ENCODE results near the gene RPN1.

DNA sequence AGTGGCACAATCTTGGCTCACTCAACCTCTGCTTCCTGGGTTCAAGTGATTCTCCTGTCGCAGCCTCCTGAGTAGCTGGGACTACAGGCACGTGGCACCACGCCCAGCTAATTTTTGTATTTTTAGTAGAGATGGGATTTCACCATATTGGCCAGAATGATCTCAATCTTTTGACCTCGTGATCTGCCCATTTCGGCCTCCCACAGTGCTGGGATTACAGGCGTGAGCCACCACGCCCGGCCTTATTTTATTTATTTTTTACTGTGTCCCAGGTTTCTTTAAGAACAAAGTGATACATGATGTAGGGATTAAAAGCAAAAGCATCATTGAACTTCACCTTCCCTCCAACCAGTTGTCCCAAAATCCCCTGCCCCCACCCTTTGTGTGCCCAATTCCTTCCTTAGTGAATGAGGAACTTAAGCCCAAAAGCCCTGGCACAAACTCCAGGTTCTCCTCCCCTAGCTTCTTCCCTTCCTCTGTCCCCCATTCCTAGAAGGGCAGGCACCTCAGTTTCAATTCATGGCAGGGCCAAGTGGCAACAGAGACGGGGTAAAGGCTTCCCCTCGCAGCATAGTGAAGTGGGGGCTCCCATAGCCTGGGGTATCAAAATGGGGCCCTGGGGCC lies 23.7 kb upstream of the RPN1 start:
- TF ChIP-seq, protein P1, sequence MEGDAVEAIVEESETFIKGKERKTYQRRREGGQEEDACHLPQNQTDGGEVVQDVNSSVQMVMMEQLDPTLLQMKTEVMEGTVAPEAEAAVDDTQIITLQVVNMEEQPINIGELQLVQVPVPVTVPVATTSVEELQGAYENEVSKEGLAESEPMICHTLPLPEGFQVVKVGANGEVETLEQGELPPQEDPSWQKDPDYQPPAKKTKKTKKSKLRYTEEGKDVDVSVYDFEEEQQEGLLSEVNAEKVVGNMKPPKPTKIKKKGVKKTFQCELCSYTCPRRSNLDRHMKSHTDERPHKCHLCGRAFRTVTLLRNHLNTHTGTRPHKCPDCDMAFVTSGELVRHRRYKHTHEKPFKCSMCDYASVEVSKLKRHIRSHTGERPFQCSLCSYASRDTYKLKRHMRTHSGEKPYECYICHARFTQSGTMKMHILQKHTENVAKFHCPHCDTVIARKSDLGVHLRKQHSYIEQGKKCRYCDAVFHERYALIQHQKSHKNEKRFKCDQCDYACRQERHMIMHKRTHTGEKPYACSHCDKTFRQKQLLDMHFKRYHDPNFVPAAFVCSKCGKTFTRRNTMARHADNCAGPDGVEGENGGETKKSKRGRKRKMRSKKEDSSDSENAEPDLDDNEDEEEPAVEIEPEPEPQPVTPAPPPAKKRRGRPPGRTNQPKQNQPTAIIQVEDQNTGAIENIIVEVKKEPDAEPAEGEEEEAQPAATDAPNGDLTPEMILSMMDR (IDR thresholded peaks at IDR 0.05): no peak
- no peak for TF ChIP-seq POLR2AphosphoS5 (IDR thresholded peaks at IDR 0.05)

Measured in suprapubic skin (tissue), 3 donors.